ENCODE measurements around the gene FCHSD1. TPM values are rescaled to one million over a fixed set of nuclear protein-coding genes. Genes with fewer than 3 reads are reported as not detected.
A peak's percentile ranks its signal among the peaks of the same experiment; 100 is the strongest.
"Not testable (repeated sequence)": the region's sequence is repeated elsewhere in the genome, so short reads cannot be mapped to it uniquely, and the experiment has no call there.

FCHSD1 gene
- total RNA-seq, 1 experiment from 2014 or later: 15.9 TPM

DNA sequence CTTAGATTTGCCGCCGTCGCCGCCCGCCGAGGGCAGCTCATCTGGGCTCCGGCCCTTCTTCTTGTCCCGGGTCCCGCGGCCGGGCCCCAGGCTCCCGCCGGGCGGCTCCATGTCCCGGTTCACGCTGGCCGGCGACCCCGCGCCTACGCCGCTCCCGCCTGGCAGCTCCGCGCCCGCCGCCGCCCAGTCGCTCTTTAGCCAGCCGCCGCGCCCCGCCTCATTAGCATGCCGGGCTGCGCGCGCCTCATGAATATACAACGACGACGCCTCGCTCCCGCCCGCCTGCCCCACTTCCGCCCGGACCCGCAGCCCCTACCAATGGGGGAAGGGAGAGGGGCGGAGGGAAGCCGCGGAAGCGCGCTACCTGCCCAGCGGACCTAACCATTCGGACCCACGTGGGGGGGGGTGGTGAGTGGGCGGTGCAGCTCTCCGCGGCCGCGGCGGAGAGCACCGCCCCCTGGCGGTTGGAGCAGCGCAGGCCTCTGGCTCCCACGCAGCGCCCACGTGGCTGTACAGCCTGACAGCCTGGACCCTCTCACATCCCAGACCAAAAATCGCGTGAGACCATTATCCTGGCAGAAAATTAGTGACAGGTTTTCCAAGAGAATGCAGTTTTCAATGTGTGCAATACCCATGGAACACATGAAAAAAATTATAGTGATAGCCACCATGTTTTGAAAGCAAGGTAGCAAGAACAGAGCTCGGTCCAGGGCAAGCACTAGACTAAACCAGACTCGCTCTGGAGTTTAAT, 32.2 kb downstream of the FCHSD1 start, which contains the start of gene DIAPH1:
Gene DIAPH1 (minus strand): TSS at position 197 of the 751 bp plus-strand sequence. CDS start 86 bp downstream, at position 111.
- DNase-seq (ENCODE audit: extremely low read depth, low read depth): peak; percentile 94

DNA sequence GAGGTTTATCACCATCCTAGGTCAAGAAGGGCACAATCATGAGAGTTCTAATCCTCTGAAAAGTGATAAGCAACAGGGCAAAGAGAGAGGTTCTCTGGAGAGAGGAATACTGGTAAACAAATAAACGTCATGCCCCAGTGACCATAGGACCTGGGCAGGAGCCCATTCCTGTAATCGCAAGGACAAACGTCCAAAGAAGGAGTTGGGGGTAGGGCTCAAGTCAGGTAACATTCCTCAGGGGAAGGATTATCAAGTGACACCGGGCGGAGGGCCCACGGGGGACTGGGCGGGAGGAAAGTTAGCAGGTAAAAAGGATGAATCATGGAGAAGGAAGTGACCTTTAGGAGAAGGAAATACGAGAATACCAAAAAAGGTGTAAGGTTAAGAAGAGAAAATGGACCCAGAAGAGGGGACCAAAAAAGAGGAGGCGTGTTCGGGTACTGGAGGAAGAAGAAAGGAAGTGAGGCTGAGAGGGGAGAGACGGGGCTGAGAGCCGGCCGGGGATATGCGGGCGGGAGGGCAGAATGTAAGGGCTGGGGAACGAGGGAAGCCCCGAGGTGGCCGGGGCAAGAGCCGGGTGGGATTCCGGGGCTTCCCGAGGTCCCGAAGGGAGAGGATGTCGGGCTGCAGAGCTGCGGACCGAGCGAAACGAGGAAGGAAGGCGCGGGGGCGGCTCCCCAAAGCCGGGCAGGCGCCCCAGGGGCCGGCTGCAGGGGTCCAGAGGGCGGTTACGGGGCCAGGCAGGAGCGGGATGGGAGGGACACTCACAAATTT, 33.0 kb downstream of the FCHSD1 start:
- DNase-seq (ENCODE audit: extremely low read depth, low read depth): no peak

DNA sequence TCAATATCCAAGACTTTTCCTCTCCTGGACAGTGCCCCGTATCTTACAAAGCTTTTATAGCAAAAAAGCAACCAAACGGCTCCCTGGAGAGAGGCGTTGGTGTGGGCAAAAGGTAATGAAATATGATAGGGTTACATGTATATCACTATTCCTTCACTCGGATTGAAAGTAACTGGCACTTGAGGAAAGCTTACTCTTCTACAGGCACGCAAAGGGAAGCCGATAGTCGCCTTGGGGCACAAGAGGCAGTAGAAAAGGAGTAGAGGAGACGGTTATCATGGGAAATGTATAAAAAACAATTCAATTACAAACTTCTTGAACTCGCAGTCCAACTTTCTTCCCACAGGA, 33.6 kb downstream of the FCHSD1 start:
- DNase-seq (ENCODE audit: extremely low read depth, low read depth): no peak

DNA sequence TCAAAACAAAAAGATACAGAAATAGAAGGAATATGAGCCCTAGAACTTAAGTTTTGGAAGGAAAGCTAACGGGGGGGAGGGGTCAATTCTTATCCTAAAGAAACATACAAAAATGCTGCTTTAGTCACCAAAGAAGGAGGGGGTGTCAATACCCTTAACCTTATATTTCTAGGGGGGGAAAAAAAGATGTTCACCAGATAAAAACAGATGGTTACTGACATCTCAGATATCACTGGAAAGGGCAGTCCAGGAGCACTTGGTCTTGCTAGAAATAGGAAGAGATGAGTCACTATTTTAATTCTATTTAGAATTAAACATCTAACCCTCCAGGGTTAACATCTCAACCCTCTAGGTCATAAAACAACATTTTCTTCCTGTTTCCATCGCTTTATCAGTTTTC, 34.1 kb downstream of the FCHSD1 start:
- no peak for DNase-seq (ENCODE audit: extremely low read depth, low read depth)

DNA sequence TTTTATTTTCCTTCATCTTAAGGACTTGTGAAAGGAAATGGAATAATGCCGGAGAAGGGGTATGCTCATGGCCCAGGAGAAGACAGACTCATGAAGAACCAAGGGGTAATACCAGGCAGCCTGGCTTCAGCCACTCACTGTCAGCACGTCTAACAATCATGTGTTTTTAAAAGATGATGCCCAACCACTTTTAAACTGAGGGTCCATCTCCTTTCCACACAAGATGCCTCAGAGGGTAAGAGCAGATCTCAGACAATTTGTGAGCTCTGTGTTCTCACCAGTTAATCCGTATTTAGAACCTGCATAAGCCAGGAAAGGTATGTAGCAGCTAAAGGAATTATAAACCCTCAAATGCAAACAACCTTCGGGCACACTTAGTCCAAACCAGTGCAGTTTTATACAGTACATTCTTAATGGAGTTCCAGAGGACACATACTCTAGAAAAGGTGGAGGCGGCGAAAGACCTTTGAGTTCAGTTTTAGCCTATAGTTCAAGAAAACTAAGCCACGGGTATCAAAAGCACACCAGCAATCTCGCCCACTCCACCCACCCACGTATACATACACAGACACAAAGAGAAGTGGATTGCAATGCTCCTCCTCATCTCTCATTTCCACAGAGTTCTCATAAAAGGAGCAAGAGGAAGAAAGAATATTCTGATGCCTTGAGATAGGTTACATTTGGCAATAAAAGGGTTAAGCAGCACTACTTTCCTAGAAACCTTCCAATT, 35.1 kb downstream of the FCHSD1 start:
- DNase-seq (ENCODE audit: extremely low read depth, low read depth): no peak

DNA sequence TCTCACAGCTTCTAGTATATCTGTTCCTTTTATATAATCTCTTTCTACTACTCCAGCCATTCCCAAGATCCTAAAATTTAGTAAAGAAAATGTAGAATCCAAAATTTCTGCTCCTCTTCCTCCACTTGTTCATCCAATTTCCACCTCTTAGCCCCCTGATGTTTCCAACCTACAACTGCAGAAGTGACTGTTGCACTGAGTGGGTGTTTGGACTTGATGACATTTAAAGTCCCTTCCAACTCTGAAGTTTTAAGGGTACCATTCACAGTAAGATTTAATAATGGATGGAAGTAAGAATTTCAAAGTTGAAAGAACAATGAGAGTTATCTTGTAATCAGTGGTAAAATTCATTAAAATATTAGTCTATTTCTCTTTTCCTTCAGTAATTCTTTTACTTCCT, 37.9 kb downstream of the FCHSD1 start:
- no peak for DNase-seq (ENCODE audit: extremely low read depth, low read depth)

DNA sequence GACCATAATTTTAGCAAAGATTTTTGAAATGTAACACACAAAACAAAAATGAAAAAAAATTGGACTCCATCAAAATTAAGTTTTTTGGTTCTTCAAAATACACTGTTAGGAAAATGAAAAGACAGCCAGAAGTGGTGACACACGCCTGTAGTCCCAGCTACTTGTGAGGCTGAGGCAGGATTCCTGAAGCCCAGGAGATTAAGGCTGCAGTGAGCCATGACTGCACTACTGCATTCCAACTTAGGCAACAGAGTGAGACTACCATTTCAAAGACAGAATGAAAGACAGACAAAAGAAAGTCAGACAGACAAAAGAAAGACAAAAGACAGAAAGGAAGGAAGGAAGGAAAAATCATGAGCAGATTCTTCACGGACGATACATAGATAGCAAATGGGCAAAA, 39.9 kb downstream of the FCHSD1 start:
- DNase-seq (ENCODE audit: extremely low read depth, low read depth): no peak

DNA sequence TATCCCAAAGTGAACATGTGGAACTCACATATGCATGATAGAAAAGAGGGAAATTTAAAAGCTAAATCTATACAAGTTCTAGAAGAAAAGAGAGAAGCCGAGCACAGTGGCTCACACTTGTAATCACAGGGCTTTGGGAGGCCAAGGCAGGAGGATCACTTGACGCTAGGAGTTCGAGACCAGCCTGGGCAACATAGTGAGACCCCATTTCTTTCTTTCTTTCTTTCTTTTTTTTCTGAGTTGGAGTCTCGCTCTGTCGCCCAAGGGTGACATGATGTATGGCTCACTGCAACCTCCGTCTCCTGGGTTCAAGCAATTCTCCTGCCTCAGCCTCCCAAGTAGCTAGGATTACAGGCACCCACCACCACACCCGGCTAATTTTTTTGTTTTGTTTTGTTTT, 41.3 kb downstream of the FCHSD1 start:
- DNase-seq (ENCODE audit: extremely low read depth, low read depth): not testable (repeated sequence)

DNA sequence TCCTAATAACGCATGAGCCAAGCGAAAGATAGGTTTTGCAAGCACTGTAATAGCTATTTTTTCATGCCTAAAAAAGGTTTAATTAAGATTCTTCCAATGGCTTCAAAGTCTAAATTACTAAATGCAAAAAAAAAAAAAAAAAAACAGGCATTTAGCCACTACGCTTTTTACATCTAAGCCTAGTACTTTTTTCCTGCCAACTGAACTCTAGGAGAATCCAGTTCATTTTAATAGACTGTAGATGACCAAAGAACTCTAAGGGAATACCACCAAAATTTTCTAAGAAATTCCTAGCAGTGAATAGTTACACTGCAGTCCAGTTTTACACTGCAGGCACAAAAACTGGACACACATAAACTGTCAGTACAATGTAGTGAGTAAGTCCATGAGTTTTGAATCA, 42.2 kb downstream of the FCHSD1 start:
- DNase-seq (ENCODE audit: extremely low read depth, low read depth): no peak

DNA sequence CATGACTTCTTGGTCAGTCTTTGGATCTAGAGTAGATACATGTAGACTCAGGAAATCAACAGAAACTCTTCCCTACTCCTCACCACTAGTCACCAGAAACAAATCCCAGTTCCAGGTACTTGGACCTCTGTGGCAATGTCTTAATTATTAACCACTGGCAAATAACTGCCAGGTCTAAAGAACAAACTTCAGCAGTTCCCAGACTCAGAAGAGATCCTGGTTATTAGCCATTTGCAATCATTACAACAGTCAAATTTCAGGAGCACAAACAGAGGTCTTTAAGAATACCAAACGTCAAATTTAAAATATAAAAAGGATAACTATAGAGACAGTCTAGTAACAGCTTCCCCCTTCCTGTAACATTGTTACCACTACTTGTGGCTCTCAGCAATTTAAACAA, 42.7 kb downstream of the FCHSD1 start:
- no peak for DNase-seq (ENCODE audit: extremely low read depth, low read depth)

DNA sequence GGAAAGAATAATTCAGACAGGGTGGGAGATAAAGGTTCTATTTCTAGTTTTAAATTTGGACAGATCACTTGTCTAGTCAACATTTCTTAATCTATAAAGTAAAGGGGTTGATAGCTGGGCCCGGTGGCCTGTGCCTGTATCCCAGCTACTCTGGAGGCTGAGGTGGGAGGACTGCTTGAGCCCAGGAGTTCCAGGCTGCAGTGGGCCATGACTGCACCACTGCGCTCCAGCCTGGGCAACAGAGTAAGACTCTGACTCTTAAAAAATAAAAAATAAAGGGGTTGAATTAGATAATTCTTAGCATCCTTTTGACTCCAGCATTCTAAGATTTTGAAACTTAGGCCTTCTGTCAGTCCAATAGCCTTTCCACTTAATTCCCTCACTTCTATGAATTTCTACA, 43.2 kb downstream of the FCHSD1 start:
- DNase-seq (ENCODE audit: extremely low read depth, low read depth): no peak

DNA sequence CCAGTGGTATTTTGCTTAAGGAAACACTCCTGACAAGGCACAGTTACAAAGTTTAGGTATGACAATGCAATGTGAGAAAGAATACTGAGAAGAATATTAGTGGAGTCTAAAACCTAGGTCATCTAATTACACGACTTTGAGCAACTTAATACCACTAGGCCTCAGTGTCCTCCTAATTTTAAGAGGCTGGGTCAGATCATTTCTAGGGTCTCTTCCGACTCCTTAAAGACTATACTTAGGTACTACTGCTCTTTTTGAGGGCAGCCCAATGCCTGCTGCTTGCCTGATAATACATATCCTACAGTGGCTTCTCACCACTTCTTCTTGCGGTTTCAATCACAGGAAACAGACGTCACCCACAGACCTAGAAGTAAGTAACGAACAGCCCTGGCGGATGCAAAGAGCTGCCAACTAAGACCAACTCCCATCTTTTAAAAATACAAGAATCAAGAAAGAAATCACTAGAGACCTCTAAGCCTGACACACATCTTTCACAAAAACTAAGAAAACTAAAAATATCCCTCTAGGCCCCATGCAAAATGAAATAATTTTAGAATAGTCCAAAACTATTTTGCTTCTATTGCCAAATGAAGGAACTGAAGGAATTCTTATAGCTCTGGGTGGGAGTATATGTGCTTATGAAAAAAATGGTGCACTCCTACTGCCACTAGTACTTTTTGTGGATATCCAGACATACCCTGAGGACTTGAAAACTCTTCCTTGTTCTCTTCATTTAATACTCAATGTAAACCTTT, 45.5 kb downstream of the FCHSD1 start:
- no peak for DNase-seq (ENCODE audit: extremely low read depth, low read depth)

DNA sequence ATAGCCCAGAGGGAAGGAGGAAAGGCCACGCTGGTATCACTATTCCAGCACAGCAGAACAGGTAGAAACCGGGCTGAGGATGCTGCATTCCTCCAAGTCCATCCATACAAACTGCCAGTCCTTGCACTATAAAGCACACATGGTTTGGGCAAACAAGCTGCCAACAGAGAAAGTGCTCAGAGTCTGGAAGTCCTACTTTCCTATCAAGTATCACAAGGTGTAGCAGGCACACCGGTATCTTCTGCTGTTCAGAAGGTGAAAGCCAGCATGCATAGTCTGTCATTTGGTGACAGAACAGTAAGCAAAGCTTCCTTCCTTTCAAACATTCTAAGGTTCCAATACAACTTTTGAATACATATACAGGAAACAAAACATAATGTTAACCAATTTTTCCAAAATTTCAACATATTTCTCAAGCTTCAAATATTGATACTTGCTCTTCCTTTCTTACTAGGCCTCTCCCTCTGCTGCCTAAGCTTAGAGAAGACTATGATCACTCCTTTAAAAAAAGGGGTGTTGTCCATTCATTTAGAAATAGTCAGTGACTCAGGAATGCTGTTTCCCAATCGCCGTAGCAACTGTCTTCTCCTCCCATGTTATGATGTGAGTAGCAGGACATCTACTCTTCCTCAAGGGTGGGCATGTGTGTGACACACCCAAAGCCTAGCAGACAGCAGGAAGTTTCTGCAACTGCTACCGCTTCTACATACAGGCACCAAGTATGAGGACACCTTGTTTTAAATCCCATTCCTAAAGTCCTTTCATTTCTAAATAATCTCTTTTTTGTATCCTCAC, 47.1 kb downstream of the FCHSD1 start:
- peak; percentile 83 for DNase-seq (ENCODE audit: extremely low read depth, low read depth)

DNA sequence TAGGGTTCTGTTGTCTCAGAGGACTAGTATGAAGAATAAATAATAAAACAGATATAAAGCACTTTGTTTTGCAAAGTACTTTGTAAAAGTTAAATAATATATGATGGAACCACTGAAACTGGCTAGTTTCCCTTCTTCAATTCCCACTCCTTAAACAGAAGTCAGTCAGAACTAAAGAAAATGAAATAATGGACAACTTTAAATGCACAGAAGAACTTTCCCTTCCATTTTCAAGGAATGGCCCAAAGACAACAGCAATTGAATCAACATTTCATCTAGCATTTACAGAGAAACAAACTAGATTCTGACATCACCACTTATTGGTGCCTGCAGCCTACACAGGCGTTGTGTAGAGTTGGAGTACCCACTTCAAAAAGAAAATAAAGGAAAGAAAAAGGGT, 48.6 kb downstream of the FCHSD1 start:
- DNase-seq (ENCODE audit: extremely low read depth, low read depth): no peak

DNA sequence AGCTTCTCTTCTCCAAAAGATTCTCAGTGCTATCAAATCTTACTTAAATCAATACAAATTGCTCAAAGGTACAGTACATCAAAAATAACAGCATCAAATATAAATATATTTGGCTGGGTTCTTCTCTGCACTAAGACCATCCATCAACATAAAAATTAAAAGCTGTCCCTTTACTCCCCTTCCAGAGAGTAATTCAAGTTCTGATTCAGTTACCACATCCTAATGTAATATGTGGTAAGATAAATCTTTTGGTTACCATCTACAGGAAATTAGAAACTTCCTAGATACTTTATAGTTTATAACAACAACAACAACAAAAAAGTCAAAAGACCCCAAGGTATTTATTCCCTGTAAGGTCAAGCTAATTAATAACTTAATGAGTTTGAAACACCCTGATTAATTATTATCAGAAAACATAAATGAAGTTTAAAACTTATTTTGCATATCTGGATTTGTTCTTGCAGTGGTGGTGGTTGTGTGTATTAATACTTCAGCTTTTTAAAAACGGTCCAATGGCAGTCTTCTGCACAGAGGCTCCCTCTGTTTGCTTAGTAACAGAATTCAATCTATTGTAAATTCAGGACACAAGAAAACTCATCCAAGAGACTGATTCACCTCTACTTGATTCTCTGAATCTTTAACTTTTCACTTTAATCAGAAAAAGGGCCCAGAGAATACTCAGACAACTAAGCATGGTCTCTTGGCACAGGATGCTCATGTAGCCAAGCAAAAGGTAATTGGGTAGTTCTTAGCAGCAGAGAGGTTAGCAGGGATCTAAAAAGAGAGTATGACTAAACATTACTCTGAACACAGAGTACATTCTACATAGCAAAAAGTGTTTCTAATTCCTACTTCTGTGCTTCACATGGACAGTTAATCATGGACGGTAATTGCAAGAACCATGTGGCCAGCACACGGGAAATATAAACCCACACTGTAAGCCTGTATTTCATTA, 52.5 kb downstream of the FCHSD1 start:
- DNase-seq (ENCODE audit: extremely low read depth, low read depth): no peak

DNA sequence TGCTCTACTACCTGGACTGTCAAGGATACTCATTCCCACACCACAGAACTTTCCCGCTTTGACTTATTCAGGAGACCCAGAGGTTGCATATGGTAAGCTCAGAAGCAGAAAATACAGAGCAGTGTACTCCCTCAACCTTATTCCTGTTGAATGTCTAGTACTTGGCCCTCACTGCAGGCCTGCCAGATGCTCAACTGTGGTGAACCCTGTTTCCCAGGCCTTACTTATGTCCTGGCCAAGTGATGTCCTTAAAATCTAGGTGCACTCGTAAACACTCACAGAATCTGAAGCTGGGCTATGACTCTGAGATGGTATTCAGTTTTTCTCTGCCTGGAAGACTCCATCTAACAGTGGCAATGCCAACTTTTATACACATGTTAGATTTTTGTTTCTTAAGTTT, 53.4 kb downstream of the FCHSD1 start:
- no peak for DNase-seq (ENCODE audit: extremely low read depth, low read depth)

DNA sequence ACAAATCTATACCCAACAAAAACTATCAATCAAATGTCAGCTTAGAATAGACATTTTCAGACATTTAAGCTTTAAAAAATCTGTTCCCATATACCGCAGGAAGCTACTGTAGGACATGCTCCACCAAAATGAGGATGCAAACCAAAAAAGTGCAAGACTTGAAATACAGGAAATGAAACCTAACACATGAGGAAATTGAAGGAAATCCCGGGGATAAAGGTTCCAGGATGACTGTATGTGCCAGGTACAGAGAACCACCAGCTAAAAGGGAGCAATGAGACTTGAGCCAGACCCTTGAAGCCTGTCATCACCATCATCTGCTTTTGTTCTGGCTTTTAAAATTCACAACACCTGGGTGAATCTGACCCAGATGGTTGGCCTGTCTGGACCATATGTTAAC, 53.8 kb downstream of the FCHSD1 start:
- no peak for DNase-seq (ENCODE audit: extremely low read depth, low read depth)

DNA sequence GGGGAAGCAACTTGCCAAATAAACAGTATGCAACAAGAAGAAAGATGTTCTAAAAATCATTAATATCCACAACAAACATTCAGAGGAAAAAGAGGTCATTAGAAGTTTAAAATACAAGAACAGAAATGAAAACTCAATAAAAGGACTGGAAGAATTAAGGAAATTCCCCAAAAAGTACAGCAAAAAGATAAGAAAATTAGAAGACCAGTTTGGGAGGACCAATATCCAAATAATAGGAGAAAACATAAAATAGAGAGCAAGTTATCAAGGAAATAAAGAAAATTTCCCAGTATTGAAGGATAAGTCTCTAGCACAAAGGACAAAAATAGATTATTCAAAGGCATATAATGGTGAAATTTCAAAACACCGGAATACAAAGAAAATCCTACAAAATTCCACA, 54.4 kb downstream of the FCHSD1 start:
- DNase-seq (ENCODE audit: extremely low read depth, low read depth): no peak

DNA sequence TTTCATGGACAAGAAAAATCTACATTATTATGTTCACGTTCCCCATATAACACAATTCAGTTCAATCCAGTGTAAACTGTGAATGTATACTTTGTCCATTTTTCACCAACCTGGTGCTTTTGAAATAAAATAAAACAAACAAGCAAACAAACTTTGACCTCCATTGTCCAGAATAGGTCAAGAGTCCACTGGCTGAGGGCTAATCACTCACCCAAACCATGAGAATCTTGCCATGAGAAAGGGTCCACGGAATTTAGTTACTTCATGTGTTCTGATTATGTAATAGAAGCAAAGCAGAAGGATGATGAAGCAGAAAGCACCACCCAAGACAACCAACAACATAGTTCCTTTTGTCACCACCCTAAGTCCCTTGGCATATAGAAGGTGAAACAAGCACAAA, 61.1 kb downstream of the FCHSD1 start:
- DNase-seq (ENCODE audit: extremely low read depth, low read depth): no peak

Data from NCI-H460 (cell line).